GM19397 (cell line): ENCODE data around the gene TMEM266.
A peak's percentile ranks its signal among the peaks of the same experiment; 100 is the strongest.

Experiments used
- ATAC-seq: cut with Tn5 transposase; IDR thresholded peaks from one replicate; pipeline ENCODE4 v1.9.1; 2021; ENCODE audit warnings: mild to moderate bottlenecking, moderate library complexity; ENCODE audit not compliant: unreplicated experiment

The TMEM266 gene

GRCh38 chr15:76180321-76180720 lies 120.5 kb downstream of the TMEM266 start:
- ATAC-seq = no peak

- no peak for ATAC-seq
Observed at GRCh38 chr15:76181705-76182107, 121.9 kb downstream of the TMEM266 start.

GRCh38 chr15:76183930-76184649 lies 124.3 kb downstream of the TMEM266 start:
- no peak for ATAC-seq

GRCh38 chr15:76184650-76185035 lies 124.9 kb downstream of the TMEM266 start:
- no peak for ATAC-seq

- ATAC-seq = no peak
Observed at GRCh38 chr15:76185716-76186115, 125.9 kb downstream of the TMEM266 start.

- no peak for ATAC-seq
Observed at GRCh38 chr15:76187163-76187562, 127.4 kb downstream of the TMEM266 start.

- no peak for ATAC-seq
Observed at GRCh38 chr15:76189106-76189505, 129.3 kb downstream of the TMEM266 start.

- ATAC-seq = no peak
Observed at GRCh38 chr15:76190070-76190564, 130.3 kb downstream of the TMEM266 start.

- peak; percentile 70 for ATAC-seq
Observed at GRCh38 chr15:76190751-76191538, 131.2 kb downstream of the TMEM266 start.

GRCh38 chr15:76191539-76192244 lies 131.9 kb downstream of the TMEM266 start:
- ATAC-seq = no peak

- no peak for ATAC-seq
Observed at GRCh38 chr15:76192715-76193114, 132.9 kb downstream of the TMEM266 start.

GRCh38 chr15:76193934-76194333 lies 134.1 kb downstream of the TMEM266 start:
- no peak for ATAC-seq

- ATAC-seq = no peak
Observed at GRCh38 chr15:76195506-76196268, 135.9 kb downstream of the TMEM266 start.

GRCh38 chr15:76196269-76197231 lies 136.8 kb downstream of the TMEM266 start:
- no peak for ATAC-seq

GRCh38 chr15:76197703-76198455 lies 138.1 kb downstream of the TMEM266 start:
- no peak for ATAC-seq

GRCh38 chr15:76198456-76199105 lies 138.8 kb downstream of the TMEM266 start:
- no peak for ATAC-seq

GRCh38 chr15:76199106-76200082 lies 139.6 kb downstream of the TMEM266 start:
- ATAC-seq = no peak
